DND-41 (cell line): Measurements from ENCODE around the gene BRSK2.

ENCODE experiments used
- ATAC-seq: fragments of 200-7000 bp; cut with Tn5 transposase; 3 replicates; pipeline ENCODE4 v1.9.1; 2021; ENCODE audit warnings: low read depth; ENCODE audit not compliant: insufficient read depth
- DNase-seq: peaks from one replicate; pipeline ENCODE4 v3.0.0-alpha.2; 2020
- H2AFZ ChIP-seq: 2 replicates; pipeline ENCODE4 v1.6.0; 2012; ENCODE audit warnings: low read depth, low read length
- H3K27ac ChIP-seq: 2 replicates; pipeline ENCODE4 v1.5.1; 2012; ENCODE audit warnings: low read length, inconsistent platforms
- H3K27me3 ChIP-seq: fragments of 200-600 bp; sonication (generic); 2 replicates; pipeline ENCODE4 v1.6.0; 2012; ENCODE audit warnings: low read length, mild to moderate bottlenecking, inconsistent platforms; ENCODE audit not compliant: insufficient read depth, poor library complexity
- H3K36me3 ChIP-seq: 2 replicates; pipeline ENCODE4 v1.5.1; 2012; ENCODE audit warnings: low read length, inconsistent platforms; ENCODE audit not compliant: insufficient read depth
- H3K4me1 ChIP-seq: 2 replicates; pipeline ENCODE4 v1.5.1; 2012; ENCODE audit warnings: mild to moderate bottlenecking, low read length; ENCODE audit not compliant: insufficient read depth
- H3K4me2 ChIP-seq: 2 replicates; pipeline ENCODE4 v1.6.0; 2012; ENCODE audit warnings: mild to moderate bottlenecking, moderate library complexity, low read length, inconsistent platforms; ENCODE audit not compliant: insufficient read depth
- H3K4me3 ChIP-seq, 2 experiments: fragments of 200-600 bp in 1 of 2; shearing (Covaris generic) in 1 of 2; 2 replicates each; pipeline ENCODE4 v1.5.1; 2012 to 2016; ENCODE audit warnings: inconsistent platforms in 2 of 2, low read length in 2 of 2, mild to moderate bottlenecking in 2 of 2, low read depth in 1 of 2, moderate library complexity in 1 of 2
- H3K79me2 ChIP-seq: 2 replicates; pipeline ENCODE4 v1.6.0; 2012; ENCODE audit warnings: low read length, inconsistent platforms; ENCODE audit not compliant: insufficient read depth
- H3K9ac ChIP-seq: 2 replicates; pipeline ENCODE4 v1.6.0; 2012; ENCODE audit warnings: low read depth, mild to moderate bottlenecking, inconsistent platforms, low read length, moderate library complexity
- H3K9me3 ChIP-seq: 2 replicates; pipeline ENCODE4 v1.5.1; 2012; ENCODE audit warnings: low read length, moderate library complexity, mild to moderate bottlenecking, inconsistent platforms; ENCODE audit not compliant: insufficient read depth, severe bottlenecking
- H4K20me1 ChIP-seq: 2 replicates; pipeline ENCODE4 v1.6.0; 2012; ENCODE audit warnings: low read length; ENCODE audit not compliant: insufficient read depth
- EZH2 ChIP-seq: IDR thresholded peaks from 3 replicates; pipeline ENCODE4 v1.6.1; 2012; ENCODE audit warnings: borderline replicate concordance, low read depth, mild to moderate bottlenecking, moderate library complexity, low read length, inconsistent platforms; ENCODE audit not compliant: severe bottlenecking
- TF ChIP-seq, protein P1 (sequence below): IDR thresholded peaks from 2 replicates; pipeline ENCODE4 v1.5.1; 2012; ENCODE audit warnings: borderline replicate concordance, low read length, moderate library complexity, mild to moderate bottlenecking; ENCODE audit not compliant: poor library complexity, severe bottlenecking; ENCODE audit errors: extremely low read depth

The BRSK2 gene

DNA sequence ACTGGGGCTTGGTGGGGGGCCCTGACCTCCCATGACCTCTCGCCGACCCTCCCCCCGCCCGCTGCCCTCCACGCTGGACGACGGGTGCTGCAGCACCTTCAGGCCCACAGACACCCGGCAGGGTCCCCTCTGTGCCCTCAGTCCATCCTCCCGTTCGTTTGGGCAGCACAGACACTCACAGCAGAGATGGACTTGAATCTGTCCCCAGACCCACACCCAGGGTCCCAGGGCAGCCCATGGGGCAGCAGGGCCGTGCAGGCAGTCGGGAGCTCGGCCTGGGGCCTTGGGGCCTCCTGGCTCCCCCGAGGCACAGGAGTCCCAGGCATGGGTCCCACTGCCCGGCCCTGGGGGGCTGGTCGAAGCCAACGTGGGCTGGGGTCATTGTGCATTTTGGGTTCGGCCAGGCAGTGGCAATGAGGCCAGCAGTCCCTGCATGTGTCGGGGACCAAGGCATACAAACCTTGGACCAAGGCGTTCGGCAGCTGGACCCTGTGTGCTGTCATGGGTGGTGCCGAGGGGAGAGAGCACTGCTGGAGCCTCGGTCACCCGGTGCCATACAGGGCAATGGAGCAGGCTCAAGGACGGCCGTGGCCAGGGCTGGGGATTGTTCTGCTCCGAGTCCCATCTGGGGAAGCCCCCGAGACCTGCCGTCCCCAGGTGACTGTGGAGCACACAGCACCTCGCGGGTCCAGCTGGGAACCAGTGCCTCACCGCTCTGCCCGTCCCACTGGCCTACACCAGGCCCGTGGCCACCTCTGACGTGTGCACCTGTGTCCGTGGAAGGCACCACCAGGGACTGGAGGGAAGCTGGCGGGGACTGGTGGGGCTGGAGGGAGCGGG, 19.3 kb upstream of the BRSK2 start:
- TF ChIP-seq EZH2 = no peak
- TF ChIP-seq, protein P1, sequence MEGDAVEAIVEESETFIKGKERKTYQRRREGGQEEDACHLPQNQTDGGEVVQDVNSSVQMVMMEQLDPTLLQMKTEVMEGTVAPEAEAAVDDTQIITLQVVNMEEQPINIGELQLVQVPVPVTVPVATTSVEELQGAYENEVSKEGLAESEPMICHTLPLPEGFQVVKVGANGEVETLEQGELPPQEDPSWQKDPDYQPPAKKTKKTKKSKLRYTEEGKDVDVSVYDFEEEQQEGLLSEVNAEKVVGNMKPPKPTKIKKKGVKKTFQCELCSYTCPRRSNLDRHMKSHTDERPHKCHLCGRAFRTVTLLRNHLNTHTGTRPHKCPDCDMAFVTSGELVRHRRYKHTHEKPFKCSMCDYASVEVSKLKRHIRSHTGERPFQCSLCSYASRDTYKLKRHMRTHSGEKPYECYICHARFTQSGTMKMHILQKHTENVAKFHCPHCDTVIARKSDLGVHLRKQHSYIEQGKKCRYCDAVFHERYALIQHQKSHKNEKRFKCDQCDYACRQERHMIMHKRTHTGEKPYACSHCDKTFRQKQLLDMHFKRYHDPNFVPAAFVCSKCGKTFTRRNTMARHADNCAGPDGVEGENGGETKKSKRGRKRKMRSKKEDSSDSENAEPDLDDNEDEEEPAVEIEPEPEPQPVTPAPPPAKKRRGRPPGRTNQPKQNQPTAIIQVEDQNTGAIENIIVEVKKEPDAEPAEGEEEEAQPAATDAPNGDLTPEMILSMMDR = no peak
- no peaks in the 10 kb centered on the region for H3K27me3 ChIP-seq
- DNase-seq = no peak

DNA sequence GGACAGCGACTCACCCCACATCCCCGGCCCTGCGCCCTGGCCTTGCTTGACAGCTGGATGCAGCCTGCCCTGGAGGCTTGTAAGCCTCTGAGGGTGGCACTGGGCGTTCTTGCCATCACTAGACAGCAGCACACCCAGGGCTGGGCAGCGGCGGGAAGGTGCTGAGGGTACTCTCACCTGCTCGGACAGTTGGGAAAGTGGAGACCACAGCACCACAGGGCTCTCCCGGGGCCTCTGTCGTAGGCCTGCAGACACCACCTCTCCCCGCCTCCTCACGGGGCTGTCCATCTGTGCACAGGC, 18.8 kb upstream of the BRSK2 start:
- no peaks in the 10 kb centered on the region for H3K79me2 ChIP-seq
- TF ChIP-seq EZH2 = no peak
- TF ChIP-seq, protein P1 = no peak
- no peak overlapping the region for H3K4me3 ChIP-seq
- H3K9ac ChIP-seq = no peak overlapping the region
- H4K20me1 ChIP-seq = no peaks in the 10 kb centered on the region
- H3K4me1 ChIP-seq = no peaks in the 10 kb centered on the region
- DNase-seq (no peak), ATAC-seq (no peak)
- no peaks in the 10 kb centered on the region for H3K36me3 ChIP-seq
- peaks cover 3% of the 10 kb centered on the region for H3K9me3 ChIP-seq
- no peak overlapping the region for H3K27ac ChIP-seq
- H3K27me3 ChIP-seq = no peaks in the 10 kb centered on the region
- H2AFZ ChIP-seq = no peak overlapping the region
- H3K4me2 ChIP-seq = no peak overlapping the region

More for the DNA sequence above, 19.3 kb upstream of the BRSK2 start:
- no peaks in the 10 kb centered on the region for H3K79me2 ChIP-seq
- H3K4me3 ChIP-seq = no peak overlapping the region
- H3K36me3 ChIP-seq = no peaks in the 10 kb centered on the region
- no peak overlapping the region for H3K4me2 ChIP-seq
- no peak overlapping the region for H2AFZ ChIP-seq
- no peaks in the 10 kb centered on the region for H4K20me1 ChIP-seq
- no peak overlapping the region for H3K9ac ChIP-seq
- no peaks in the 10 kb centered on the region for H3K4me1 ChIP-seq
- H3K9me3 ChIP-seq = peaks cover 5% of the 10 kb centered on the region
- ATAC-seq = no peak
- H3K27ac ChIP-seq = no peak overlapping the region

DNA sequence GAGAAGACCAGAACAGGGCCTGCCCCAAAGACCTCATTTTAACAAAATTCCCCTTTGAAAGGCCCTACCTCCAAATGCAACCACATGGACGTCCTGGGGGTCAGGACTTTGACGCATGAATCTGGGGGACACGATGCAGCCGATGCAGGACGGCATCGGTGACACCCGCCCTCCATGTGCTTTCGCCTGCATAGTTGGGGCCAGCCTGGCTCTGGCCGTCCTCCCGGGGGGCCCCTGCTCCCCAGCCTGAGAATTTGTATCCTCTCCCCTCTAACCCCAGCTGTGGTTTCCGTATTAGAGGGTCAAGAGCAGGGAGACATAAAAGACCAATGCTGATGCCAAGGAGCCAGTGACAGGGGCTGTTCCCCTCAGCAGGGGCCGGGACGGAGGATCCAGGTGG, 18.4 kb upstream of the BRSK2 start:
- Histone ChIP-seq H3K4me1 (no peaks in the 10 kb centered on the region), H3K9me3 (no peaks in the 10 kb centered on the region), H3K27ac (no peak overlapping the region), H3K4me3 (no peak overlapping the region), H3K27me3 (no peaks in the 10 kb centered on the region), H3K4me2 (no peak overlapping the region), H3K79me2 (no peaks in the 10 kb centered on the region), H3K36me3 (no peaks in the 10 kb centered on the region), H2AFZ (no peak overlapping the region), H4K20me1 (no peaks in the 10 kb centered on the region), H3K9ac (no peak overlapping the region)
- ATAC-seq (no peak), DNase-seq (no peak)
- no peak for TF ChIP-seq EZH2
- TF ChIP-seq, protein P1 = no peak
